ENCODE results near the gene PER3. TPM values are rescaled to one million over a fixed set of nuclear protein-coding genes. Genes with fewer than 3 reads are reported as not detected.
A peak's percentile ranks its signal among the peaks of the same experiment; 100 is the strongest.

Gene PER3
- total and polyA plus RNA-seq, 8 donors = 9.9 to 16.1 (median 12.5) TPM

- Histone ChIP-seq H3K4me3 (no peak overlapping the region), H3K4me1 (no peaks in the 10 kb centered on the region), H3K27me3 (no peaks in the 10 kb centered on the region), H3K9me3 (no peaks in the 10 kb centered on the region), H3K36me3 (no peaks in the 10 kb centered on the region), H3K27ac (no peak overlapping the region)
- intact Hi-C loops (cut with DNase I) = no loop called here
- TF ChIP-seq CTCF (IDR thresholded peaks at IDR 0.05) = no peak
- DNase-seq (peak in 1 of 4 donors; percentile 61), ATAC-seq (no peak)
Observed at GRCh38 chr1:7863756-7864328, 79.8 kb downstream of the PER3 start.

DNA sequence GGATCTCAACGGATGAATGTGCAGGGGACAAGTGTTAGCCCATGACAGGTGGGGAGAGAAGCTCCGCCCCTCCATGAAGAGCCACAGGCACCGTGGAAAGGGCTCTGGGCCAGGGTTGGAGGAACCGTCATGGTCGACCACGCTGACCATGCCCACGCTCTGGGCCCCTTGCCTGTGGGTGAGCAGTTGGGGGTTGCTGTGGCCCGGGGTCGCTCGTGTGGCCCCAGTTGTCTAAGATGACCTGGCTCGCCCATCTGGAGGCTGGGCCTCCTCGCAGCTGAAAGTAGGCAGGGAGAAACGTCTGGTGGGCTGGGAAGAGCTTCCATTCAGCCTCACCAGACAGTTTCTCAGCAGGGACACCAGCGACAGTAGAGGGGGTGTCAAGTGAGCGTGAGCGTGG lies 81.9 kb downstream of the PER3 start:
- Histone ChIP-seq H3K27me3 (no peaks in the 10 kb centered on the region), H3K9me3 (no peaks in the 10 kb centered on the region), H3K27ac (no peak overlapping the region), H3K4me1 (no peaks in the 10 kb centered on the region), H3K36me3 (no peaks in the 10 kb centered on the region), H3K4me3 (no peak overlapping the region)
- intact Hi-C loops (cut with DNase I) = no loop called here
- peak in 1 of 4 donors; percentile 57 for DNase-seq
- ATAC-seq = no peak
- TF ChIP-seq CTCF (IDR thresholded peaks at IDR 0.05) = no peak

GRCh38 chr1:7868070-7868780 lies 84.1 kb downstream of the PER3 start:
- no peaks in the 10 kb centered on the region for H3K4me1 ChIP-seq
- no peaks in the 10 kb centered on the region for H3K9me3 ChIP-seq
- ATAC-seq (no peak), DNase-seq (no peak)
- H3K4me3 ChIP-seq = no peak overlapping the region
- H3K27me3 ChIP-seq = no peaks in the 10 kb centered on the region
- no peaks in the 10 kb centered on the region for H3K36me3 ChIP-seq
- TF ChIP-seq CTCF (IDR thresholded peaks at IDR 0.05) = no peak
- H3K27ac ChIP-seq = no peak overlapping the region
- intact Hi-C loops (cut with DNase I) = no loop called here

DNA sequence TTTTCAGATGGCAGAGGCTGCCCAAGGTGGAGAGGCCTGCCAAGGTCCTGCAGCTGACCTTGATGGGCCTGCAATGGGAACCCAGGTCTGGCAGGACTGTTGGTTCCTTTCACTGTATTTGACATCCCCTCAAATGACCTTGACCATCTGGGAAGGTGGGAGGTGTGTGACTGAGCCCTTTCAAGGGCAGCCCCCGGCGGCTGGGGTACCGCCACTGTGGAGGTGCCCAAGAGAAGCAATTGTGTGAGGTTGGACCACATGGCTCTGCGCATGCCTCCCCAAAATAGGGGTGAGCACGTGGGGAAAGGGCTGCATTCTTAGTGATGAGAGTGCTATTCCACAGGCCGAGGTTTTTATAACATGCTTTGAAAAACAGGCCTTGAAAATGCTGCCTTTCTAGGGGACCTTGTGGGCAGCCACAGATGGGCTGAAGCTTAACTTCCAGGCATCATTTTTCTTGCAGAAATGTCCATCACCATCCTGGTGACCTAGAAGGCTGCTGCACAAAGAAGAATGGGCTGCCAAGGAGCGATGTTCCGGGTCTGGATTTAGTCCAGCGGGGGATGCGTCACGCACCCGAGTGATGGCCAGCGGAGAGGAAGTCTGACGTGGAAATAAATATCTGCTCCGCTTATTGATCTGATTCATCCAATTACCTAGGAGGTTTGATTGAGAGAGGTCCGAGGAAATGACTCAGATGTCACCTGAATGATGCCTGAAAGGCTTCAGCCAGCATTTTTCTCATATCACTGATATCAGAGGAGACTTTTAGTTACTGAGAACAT lies 85.2 kb downstream of the PER3 start:
- ATAC-seq = no peak
- H3K36me3 ChIP-seq = no peaks in the 10 kb centered on the region
- intact Hi-C loops (cut with DNase I) = no loop called here
- DNase-seq = no peak
- no peaks in the 10 kb centered on the region for H3K4me1 ChIP-seq
- no peak overlapping the region for H3K27ac ChIP-seq
- no peaks in the 10 kb centered on the region for H3K27me3 ChIP-seq
- H3K4me3 ChIP-seq = no peak overlapping the region
- no peaks in the 10 kb centered on the region for H3K9me3 ChIP-seq
- TF ChIP-seq CTCF (IDR thresholded peaks at IDR 0.05) = no peak

DNA sequence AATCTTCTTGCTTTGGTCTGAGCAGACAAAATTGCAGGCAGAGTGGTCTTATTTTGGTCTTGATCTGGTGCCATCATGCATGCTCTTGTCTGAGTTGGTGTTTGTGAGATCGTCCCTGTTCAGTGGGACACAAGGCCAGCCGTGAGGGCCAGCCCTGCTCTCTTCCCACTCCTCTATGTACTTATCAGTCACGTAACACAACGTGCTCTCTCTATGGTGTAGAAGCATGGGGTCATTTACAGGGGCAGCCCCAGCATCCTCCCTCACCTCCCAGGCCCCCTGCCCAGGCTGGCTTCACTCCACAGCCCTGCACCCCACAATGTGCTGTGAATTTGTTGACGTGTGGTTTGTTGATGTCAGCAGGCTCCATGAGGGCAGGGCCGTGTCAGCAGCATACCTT lies 87.0 kb downstream of the PER3 start:
- Histone ChIP-seq H3K4me1 (no peaks in the 10 kb centered on the region), H3K9me3 (peaks cover 0 to 2% of the 10 kb centered on the region in 2 donors), H3K36me3 (no peaks in the 10 kb centered on the region), H3K27me3 (no peaks in the 10 kb centered on the region), H3K27ac (no peak overlapping the region), H3K4me3 (no peak overlapping the region)
- DNase-seq (no peak), ATAC-seq (no peak)
- intact Hi-C loops (cut with DNase I) = no loop called here
- no peak for TF ChIP-seq CTCF (IDR thresholded peaks at IDR 0.05)

Data from left lung (tissue), 10 donors.